ENCODE data around the gene RNGTT. TPM values are rescaled to one million over a fixed set of nuclear protein-coding genes. Genes with fewer than 3 reads are reported as not detected.

RNGTT gene
- total and polyA plus RNA-seq, 2 experiments from 2014 or later: 7.4 to 15.6 TPM

- no peak overlapping the region for H2AFZ ChIP-seq
- WGBS (ENCODE audit: low lambda C conversion rate, missing lambda C conversion rate): 76% methylated on average over 1 of the region's 1 CpG
- H3K4me1 ChIP-seq (ENCODE audit: insufficient read depth): no peaks in the 10 kb centered on the region
- H3K27me3 ChIP-seq: no peaks in the 10 kb centered on the region
- no peaks in the 10 kb centered on the region for H3K9me2 ChIP-seq (replicated peaks; ENCODE audit: insufficient read depth)
- no peak overlapping the region for H3K4me2 ChIP-seq
- no peak overlapping the region for H3K4me3 ChIP-seq
- no peaks in the 10 kb centered on the region for H3K9me3 ChIP-seq (ENCODE audit: low read depth)
- TF ChIP-seq CTCF (IDR thresholded peaks at IDR 0.05; ENCODE audit: poor library complexity): no peak
- no peak for TF ChIP-seq EZH2phosphoT487 (IDR thresholded peaks at IDR 0.05; ENCODE audit: low read depth, severe bottlenecking, unreplicated experiment)
- no peak for TF ChIP-seq EZH2 (IDR thresholded peaks at IDR 0.05; ENCODE audit: borderline replicate concordance)
- no peaks in the 10 kb centered on the region for H3K36me3 ChIP-seq (replicated peaks; ENCODE audit: insufficient read depth, low read depth)
- DNase-seq (ENCODE audit: low spot score): no peak
- no peaks in the 10 kb centered on the region for H4K20me1 ChIP-seq (ENCODE audit: insufficient read depth, poor library complexity, severe bottlenecking)
- no peaks in the 10 kb centered on the region for H3K79me2 ChIP-seq
- no peak overlapping the region for H3K27ac ChIP-seq
Measured at GRCh38 chr6:88626460-88626859, 337.0 kb downstream of the RNGTT start.

- Histone ChIP-seq H2AFZ (no peak overlapping the region), H3K4me3 (no peak overlapping the region), H3K36me3 (replicated peaks; ENCODE audit: insufficient read depth, low read depth) (no peaks in the 10 kb centered on the region), H3K9me2 (replicated peaks; ENCODE audit: insufficient read depth) (no peaks in the 10 kb centered on the region), H3K27ac (no peak overlapping the region), H3K79me2 (no peaks in the 10 kb centered on the region), H3K4me2 (no peak overlapping the region), H3K27me3 (no peaks in the 10 kb centered on the region), H3K4me1 (ENCODE audit: insufficient read depth) (no peaks in the 10 kb centered on the region), H3K9me3 (ENCODE audit: low read depth) (no peaks in the 10 kb centered on the region), H4K20me1 (ENCODE audit: insufficient read depth, poor library complexity, severe bottlenecking) (no peaks in the 10 kb centered on the region)
- no peak for TF ChIP-seq CTCF (IDR thresholded peaks at IDR 0.05; ENCODE audit: poor library complexity)
- TF ChIP-seq EZH2phosphoT487 (IDR thresholded peaks at IDR 0.05; ENCODE audit: low read depth, severe bottlenecking, unreplicated experiment): no peak
- no peak for TF ChIP-seq EZH2 (IDR thresholded peaks at IDR 0.05; ENCODE audit: borderline replicate concordance)
- WGBS (ENCODE audit: low lambda C conversion rate, missing lambda C conversion rate): 96% methylated on average over 2 of the region's 2 CpGs
- no peak for DNase-seq (ENCODE audit: low spot score)
Measured at GRCh38 chr6:88623531-88623930, 339.9 kb downstream of the RNGTT start.

- no peaks in the 10 kb centered on the region for H3K36me3 ChIP-seq (replicated peaks; ENCODE audit: insufficient read depth, low read depth)
- TF ChIP-seq CTCF (IDR thresholded peaks at IDR 0.05; ENCODE audit: poor library complexity): no peak
- TF ChIP-seq EZH2 (IDR thresholded peaks at IDR 0.05; ENCODE audit: borderline replicate concordance): no peak
- TF ChIP-seq EZH2phosphoT487 (IDR thresholded peaks at IDR 0.05; ENCODE audit: low read depth, severe bottlenecking, unreplicated experiment): no peak
- H3K27ac ChIP-seq: no peak overlapping the region
- no peaks in the 10 kb centered on the region for H3K4me1 ChIP-seq (ENCODE audit: insufficient read depth)
- no peak overlapping the region for H3K4me2 ChIP-seq
- no peaks in the 10 kb centered on the region for H3K27me3 ChIP-seq
- H2AFZ ChIP-seq: no peak overlapping the region
- no peaks in the 10 kb centered on the region for H3K9me2 ChIP-seq (replicated peaks; ENCODE audit: insufficient read depth)
- no peaks in the 10 kb centered on the region for H3K79me2 ChIP-seq
- H4K20me1 ChIP-seq (ENCODE audit: insufficient read depth, poor library complexity, severe bottlenecking): no peaks in the 10 kb centered on the region
- H3K9me3 ChIP-seq (ENCODE audit: low read depth): no peaks in the 10 kb centered on the region
- 95% methylated on average over 7 of the region's 7 CpGs for WGBS (ENCODE audit: low lambda C conversion rate, missing lambda C conversion rate)
- no peak for DNase-seq (ENCODE audit: low spot score)
- no peak overlapping the region for H3K4me3 ChIP-seq
Measured at GRCh38 chr6:88619951-88620350, 343.5 kb downstream of the RNGTT start.

GRCh38 chr6:88616380-88616779 lies 347.0 kb downstream of the RNGTT start:
- Histone ChIP-seq H3K9me2 (replicated peaks; ENCODE audit: insufficient read depth) (no peaks in the 10 kb centered on the region), H3K4me1 (ENCODE audit: insufficient read depth) (no peaks in the 10 kb centered on the region), H3K79me2 (no peaks in the 10 kb centered on the region), H2AFZ (no peak overlapping the region), H3K4me2 (no peak overlapping the region), H3K36me3 (replicated peaks; ENCODE audit: insufficient read depth, low read depth) (no peaks in the 10 kb centered on the region), H3K27ac (no peak overlapping the region), H3K9me3 (ENCODE audit: low read depth) (no peaks in the 10 kb centered on the region), H4K20me1 (ENCODE audit: insufficient read depth, poor library complexity, severe bottlenecking) (no peaks in the 10 kb centered on the region), H3K27me3 (no peaks in the 10 kb centered on the region), H3K4me3 (no peak overlapping the region)
- no peak for DNase-seq (ENCODE audit: low spot score)
- TF ChIP-seq EZH2 (IDR thresholded peaks at IDR 0.05; ENCODE audit: borderline replicate concordance) (no peak), CTCF (IDR thresholded peaks at IDR 0.05; ENCODE audit: poor library complexity) (no peak), EZH2phosphoT487 (IDR thresholded peaks at IDR 0.05; ENCODE audit: low read depth, severe bottlenecking, unreplicated experiment) (no peak)
- 100% methylated on average over 1 of the region's 1 CpG for WGBS (ENCODE audit: low lambda C conversion rate, missing lambda C conversion rate)

All from hepatocyte (in vitro differentiated cells).